Stimulated activated CD4-positive, alpha-beta T cell treated with anti-CD3 and anti-CD28 coated beads, Interleukin-12 subunit alpha, Interleukin-12 subunit beta, amount 100 ng/mL, for 48 hours (primary cell): Measurements from ENCODE around the gene UNC119B.

Source experiments
- DNase-seq, 3 donors: peaks; one replicate each; pipeline ENCODE4 v3.0.0-alpha.2; 2020; ENCODE audit warnings: low read depth in 2 of 3, low spot score in 1 of 3

The UNC119B gene

DNA sequence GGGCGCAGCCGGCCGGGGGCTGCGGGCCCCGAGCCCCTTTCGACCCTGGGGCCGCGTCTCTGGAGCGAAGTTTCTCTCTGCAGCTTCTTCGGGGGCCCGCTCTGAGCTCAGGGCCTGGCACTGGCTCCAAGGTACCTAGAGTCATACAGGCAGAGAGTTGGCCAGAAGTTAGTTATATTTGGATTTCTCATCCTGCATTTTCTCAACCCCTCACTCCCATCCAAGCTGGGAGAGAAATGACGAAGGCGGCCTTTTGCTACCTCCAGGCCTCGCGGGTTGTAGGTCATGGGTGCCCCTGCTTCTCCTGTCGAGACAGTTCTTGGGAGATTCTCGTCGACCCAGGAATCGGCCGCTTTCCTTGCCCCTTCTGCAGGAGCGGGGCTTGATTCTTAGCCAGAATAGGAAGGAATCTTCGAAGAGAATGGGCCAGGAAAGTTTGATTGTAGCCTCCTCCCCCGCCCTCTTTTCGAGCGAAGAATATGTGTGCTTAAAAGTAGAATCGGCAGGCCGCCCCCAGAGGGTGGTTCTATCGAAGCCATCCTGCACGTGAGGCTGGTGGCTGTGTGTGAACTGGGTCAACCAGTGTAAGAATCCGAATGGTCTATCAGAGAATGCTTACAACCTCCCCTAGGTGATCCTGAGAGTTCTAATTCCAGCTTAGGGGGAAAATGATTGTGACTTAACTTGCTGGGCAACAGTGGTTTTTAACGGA lies 22.5 kb upstream of the UNC119B start:
- peak in 1 of 3 donors; percentile 35 for DNase-seq

DNA sequence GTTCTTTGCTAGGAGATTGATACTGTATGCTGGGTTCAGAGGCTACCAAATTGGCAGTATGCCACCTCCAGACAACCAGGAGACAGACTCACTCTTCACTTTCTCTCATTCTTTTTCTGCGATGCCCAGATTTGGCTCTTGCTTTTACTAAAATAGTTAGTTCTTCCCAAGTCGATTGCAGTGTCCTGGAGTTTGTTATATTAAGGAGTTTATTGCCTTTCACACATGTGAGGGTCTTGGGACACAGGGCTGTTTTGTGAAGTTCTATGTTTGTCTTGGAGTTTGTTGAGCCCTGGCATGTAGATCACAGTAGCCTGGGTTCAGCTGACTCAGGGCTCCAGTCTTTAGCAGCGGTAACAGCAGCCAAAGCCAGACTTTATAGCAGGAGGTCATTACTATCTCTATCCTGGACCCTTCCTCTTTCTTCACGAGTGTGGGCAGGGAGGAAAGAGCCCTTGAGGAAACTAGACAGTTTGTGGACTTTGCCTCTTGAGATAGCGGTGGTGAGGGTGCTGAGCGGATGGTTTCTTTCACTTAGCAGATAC lies 21.7 kb upstream of the UNC119B start:
- DNase-seq = no peak

DNA sequence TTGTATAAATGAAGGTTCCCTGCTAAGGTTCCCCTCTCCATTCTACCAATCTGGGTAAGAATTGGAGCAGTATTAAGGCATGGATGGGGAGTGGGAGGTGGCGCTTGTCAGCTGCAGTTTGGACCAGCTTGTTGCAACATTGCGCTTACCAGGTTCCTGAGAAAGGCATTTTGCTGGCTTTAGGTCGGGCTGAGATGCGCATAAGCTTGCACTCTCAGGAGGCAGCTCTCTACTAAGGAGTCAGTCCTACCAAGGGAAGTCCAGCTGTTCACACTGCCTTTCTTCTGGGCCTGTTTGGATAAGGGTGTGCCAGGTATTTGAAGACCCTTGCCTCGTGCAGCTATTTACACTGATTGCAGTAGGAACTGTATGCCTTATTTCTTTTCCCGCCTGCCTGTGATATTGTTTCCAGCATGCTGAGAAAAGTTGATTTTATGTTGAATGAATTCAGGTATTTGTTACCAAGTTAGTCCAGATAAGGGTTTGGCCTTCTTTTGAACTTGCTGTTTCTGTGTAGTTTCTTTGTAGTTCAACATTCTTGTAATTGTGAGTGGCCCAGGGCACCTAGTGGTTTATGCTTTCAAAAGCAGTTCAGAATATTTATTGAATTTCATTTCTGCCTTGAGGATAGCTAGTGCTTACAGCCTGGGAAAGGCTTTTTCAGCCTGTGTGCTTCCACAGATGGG lies 20.7 kb upstream of the UNC119B start:
- no peak for DNase-seq

DNA sequence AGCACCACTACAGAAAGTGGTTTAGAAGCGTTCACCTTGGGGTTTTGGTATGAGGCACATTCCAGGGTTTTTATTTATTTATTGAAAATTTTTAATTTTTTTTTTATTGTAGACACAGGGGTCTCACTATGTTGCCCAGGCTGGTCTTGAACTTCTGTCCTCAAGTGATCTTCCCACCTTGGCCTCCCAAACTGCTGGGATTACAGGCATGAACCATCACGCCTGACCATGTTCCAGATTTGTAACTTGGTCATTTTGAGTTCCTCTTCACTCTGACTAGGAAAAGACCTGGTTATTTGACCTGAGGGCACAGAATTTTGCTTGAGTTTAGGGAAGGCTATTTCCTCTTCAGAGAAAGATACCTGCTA lies 20.2 kb upstream of the UNC119B start:
- no peak for DNase-seq

DNA sequence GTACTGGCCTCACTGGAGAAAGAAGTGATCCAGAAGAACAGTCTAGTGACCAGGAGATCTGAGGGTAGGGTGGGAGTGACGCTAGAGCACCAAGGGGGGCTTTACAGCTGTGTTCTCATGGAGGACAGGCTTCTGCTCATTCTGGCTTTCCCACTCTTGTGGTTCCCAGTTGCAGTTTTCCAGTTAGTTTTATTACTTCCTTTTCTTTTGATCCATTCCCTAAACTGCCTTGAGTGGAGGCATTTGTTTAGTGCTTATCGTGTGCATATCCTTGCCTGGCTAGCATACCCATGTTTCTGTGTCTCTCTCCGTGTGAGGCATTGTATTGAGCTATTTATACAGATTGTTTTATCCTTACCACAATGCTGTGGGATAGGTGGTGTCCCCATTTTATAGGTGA lies 19.3 kb upstream of the UNC119B start:
- no peak for DNase-seq

DNA sequence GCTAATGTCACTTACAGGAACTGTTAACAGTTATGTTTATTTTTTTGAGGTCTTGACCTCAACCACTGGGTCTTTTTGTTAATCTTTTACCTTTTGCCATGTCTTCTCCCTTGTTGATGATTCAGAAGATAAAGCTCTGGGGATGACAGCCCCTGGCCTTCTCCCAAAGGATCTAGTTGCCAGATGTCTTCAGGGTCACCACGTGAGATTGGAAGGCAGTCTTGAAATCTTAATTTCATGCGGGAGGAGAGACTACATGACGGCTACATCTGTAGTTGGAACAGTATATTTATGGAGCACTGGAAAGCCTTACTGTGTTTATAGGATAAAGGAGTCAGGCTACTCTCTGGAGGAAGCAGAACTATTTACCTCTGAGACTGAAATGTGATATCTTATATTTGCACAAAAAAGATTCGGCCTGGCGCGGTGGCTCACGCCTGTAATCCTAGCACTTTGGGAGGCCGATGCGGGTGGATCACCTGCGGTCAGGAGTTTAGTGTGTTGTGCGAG lies 17.7 kb upstream of the UNC119B start:
- no peak for DNase-seq

DNA sequence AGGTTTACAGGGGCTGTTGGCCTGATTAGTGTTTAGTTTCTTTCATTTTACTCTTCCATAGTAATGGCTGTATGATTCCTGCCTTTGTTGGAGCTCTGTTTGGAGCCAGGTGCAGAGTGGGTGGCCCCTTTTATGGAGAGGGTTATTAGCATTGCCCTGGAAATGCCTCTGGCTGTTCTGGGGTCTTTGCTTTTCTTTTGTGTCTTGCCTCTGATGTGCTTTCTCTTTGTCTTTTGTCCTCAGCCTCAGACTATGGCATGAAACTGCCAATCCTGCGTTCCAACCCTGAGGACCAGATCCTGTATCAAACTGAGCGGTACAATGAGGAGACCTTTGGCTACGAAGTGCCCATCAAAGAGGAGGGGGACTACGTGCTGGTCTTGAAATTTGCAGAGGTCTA lies 16.4 kb upstream of the UNC119B start:
- DNase-seq = no peak

DNA sequence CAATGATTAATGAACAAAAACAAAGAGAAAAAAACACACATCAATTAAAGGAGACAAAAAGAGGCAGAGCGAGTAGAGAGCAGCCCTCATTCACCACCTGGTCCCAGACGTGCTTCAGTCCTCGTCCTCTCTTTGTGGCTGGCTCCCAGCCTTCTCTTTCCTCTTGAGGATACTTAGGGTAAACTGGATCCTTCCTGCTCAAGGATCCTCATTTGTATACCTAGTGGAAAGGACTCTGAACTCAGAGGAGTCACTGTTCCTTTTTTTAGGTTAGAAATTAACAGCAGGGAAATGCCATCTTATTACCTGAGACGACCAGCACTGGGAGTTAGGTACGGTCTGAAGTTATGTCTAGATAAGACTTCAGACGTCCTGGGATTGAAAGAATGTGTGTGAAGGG lies 13.6 kb upstream of the UNC119B start:
- no peak for DNase-seq

DNA sequence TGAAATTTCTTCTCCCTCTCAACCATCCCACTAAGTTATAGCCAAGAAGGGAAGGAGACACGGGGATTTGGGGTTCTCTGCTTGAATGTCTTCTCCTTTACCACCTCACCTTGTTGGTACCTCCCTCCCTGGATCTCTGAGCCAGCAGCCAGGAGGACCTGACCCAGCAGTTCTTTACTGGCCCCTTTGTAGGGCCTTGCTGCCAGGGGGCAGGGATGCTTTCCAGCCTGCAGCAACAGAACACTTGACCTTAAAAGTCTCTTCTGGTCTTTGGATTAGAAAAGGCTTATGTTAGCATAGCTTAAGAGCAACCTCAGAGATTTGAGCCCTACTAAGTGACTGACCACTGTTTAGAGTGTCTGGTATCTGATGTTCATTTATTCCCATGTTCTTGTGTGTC lies 12.9 kb upstream of the UNC119B start:
- no peak for DNase-seq

DNA sequence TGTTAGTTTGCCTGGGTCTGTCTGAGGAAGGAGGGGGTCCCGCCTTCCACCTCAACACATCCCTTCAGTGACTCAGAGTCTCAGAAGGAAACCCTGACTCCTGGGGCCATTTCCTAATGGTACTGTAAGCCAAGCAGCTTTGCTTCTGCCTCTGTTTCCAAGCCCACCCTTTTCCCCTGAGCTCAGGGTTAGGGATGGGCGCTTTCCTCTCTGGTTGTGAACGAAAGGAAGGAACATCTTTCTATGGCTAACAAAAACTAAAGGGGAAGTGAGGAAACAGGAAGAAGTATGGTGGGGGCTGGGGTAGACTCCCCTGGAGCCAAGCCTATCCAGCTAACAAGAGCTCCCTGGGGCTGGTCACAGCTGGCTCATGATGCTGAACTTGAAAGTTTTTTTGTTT lies 11.6 kb upstream of the UNC119B start:
- no peak for DNase-seq

DNA sequence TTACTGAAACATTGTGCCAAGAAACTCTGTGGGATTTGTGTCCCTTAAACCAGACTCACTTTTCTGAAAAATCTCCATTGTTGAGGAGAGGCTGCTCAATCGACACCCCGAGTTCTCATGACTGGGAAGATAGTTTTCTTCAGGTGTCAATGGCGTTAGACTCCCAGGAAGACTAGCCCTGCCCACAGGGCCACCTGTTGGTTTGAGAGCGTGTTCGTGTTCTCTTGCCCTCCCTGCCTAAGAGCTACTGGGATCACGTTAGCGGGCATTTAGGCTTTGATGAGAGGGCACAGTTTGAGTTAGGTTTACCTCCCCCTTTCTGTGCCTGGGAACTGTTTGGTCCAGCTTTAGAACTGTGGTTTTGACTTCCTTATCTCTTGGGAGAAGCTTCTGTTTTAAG lies 10.7 kb upstream of the UNC119B start:
- no peak for DNase-seq

DNA sequence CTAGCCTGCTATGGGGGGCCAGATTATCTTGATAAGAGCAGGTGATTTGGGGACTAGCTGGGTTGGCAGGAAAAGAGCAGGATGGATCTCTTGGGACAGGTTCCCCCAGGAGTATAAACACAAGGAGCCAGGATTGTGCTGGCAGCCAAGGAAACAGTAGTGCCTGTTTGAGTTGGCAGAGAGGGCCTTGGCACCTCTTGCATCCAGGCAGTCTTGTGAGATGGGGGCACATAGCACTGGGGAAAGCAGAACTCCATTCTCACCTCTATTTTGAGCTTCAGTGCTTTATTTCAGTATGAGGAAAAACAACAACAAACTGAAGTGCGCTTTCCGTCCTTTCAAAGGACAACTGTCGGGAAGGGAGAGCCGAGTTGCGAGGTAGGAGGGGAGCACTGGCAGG lies 9.4 kb upstream of the UNC119B start:
- no peak for DNase-seq

DNA sequence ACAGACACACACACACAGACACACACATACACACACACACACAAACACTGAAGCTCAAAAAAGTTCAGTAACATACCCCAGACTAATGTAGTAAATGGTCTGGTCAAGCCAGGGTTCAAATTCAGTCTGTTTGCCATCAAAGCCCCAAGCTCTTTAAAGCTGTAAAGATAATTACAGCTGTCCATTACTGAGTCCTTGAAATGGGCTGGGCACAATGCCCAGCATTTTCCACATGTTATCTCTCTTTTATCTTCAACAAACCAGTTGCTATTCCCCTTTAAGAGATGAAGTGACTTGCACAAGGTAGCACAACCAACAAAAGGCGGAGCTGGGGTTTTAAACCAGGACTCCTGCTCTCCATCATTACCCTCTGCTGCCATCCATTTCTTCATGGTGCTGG lies 7.6 kb upstream of the UNC119B start:
- no peak for DNase-seq

DNA sequence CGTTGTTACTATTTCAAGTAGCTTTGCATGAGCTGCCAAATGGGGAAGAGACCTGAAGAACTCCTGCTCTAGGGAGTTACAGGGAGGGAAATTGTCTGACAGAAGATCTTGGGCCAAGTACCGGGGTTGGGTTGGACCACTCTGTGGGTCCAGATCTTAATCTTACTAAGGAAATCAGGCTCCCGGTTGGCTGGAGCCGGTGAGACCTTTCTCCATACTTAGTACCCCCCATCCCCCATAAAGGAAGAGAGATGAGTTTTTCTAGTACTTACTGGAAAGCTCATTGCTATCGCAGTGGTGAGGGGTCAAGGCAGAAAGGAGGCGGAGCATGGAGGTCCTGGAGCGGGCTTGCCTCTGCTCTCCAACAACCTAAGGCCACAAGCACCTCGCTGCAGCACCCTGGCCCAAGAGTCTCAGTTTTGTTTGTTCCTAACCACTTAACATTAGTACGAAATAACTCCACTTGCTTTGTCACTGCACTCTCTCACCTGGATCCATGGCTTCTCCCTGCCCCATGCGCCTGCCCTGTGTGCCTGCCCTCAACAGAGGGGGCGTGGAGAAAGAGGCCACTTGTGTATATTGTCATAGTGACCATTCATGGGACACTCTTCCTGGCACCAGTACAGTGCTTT lies 6.8 kb upstream of the UNC119B start:
- DNase-seq = no peak

DNA sequence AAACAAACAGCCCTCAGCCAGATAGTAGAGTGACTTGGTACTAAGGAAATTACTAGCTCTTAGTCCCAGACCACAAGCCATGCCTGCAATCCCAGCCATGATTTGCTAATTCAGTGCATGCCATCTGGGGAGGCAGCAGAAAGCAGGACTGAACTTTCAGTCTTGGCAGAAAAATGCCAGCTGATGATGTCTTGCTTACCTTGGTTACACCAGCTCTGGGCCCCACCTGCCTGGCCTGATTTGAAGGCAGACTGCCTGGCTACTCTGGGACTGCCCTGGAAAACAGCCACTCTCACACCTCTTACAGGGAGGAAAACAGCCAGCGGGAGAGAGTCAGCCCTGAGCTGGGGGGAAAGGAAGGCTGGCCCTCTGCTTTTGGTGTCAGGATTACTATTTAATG lies 4.6 kb upstream of the UNC119B start:
- no peak for DNase-seq

DNA sequence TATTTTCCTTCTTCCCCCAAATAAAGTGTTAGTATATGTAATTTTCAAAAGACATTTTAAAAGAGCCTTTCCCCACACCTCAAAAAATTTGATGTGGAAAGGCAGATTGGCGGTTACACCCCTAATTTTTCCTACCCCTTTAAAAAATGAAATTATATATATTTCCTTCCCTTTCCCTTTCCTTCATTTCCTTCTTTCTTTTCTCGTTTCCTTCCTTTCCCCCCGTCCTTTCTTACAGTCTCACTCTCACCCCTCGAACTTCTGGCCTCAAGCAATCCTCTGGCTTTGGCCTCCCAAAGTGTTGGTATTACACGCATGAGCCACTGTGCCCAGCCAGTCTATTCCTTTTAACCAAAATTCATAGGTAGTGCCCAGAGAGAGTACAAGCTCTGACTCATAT lies 4.2 kb upstream of the UNC119B start:
- DNase-seq = no peak

DNA sequence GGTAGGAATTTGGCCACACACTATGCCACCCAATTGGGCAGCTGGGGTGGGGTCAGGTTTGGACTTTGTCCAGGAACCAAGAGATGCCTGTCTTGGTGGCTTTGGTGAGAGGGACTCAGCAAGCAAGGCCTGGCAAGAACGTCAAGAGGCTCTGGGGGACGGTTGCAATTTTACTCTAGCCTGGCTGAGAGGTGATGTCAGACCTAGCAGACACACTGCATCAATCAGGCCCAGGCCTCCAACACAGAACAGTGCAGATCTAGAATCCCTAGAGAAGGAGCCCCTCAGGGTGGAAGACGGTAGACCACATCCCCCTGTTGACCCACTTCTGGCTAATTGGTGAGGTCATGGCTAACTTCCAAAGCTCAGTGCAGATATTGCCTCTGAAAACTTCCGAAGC lies 1.6 kb upstream of the UNC119B start:
- no peak for DNase-seq

DNA sequence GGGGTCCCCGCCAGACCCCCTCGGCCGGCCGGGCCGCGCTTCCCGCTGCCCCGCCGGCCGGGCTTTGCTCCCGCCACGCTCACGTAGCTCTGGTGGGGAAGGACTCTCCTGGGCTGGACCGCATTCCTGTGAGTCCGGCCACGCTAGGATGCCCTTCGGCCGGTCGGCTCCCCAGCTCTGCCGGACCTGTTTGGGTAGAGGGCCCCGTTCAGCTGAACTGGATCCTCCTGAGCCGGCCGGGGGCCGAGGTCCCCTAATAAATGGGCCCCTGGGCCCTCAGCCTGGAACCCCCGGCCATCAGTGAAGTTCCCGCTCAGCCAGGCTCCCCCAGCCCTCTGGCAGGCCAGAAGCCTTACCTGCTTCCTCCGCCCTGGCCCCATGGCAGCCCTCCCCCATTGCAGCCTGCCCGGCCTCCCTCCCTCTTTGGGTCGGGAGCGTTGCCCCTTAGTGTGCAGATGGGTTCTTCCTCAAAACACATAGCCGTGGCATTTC lies 593 bp downstream of the UNC119B start:
- peak in 2 of 3 donors; percentile 11 to 17 for DNase-seq

DNA sequence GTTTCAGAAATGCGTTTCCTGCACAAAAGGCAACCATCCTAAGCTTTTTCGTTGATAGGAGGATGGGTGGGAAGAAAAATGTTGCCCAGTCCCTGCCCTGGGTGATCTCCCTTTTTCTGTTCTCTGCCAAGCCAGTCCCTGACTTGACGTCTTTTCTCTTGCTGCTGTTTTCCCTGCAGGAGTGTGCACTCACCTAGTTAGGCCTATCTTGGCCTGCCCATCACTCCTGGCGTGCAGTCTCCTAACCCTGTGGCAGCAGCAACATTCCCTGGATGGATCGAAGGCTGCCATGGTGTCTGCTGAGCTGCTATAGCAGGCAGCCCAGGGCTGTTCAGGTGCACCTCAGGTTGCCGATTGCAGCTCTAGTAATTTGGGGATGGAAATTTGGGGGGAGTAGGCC lies 1.2 kb downstream of the UNC119B start:
- no peak for DNase-seq

DNA sequence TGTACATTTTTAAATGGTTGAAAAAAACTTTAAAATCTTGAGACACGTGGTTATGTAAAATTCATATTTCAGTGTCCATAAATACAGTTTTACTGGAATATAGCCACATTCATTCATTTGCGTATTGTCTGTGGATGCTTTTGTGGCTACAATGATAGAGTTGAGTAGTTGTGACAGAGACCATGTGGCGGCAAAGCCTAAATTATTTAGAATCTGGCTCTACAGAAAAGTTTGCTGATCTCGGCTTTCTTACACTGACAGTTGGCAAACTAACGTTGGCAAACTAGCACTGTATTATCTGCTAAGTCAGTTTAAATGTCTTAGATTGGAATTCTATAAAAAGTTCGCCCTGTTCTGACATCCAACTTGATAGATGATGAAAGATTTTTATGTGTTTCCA lies 2.4 kb downstream of the UNC119B start:
- no peak for DNase-seq

DNA sequence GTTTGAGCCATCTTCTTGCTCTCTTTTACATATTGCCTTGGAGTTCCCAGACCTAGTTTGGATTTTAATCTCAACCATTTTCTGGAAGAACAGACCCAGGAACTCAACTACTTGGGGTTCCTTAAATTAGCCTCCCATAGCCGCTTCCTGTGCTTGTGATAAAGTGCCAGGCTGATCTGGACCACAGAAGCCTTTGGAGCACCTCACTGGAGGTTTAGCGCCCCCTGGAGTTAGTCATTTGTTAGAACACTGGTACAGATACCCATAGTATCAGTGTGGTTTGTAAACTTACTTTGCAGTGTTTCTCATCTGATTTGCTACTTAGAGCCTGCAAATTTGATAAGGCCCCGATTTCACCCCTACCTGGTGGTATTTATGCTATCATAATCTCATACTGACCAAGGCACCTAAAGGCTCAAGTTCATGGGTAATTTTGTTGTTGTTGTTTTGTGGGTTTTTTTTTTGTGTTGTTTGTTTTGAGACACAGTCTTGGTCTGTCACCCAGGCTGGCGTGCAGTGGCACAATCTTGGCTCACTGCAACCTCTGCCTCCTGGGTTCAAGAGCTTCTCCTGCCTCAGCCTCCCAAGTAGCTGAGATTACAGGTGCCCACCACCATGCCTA lies 3.7 kb downstream of the UNC119B start:
- DNase-seq = peak; percentile 48 to 89 (median 54)

DNA sequence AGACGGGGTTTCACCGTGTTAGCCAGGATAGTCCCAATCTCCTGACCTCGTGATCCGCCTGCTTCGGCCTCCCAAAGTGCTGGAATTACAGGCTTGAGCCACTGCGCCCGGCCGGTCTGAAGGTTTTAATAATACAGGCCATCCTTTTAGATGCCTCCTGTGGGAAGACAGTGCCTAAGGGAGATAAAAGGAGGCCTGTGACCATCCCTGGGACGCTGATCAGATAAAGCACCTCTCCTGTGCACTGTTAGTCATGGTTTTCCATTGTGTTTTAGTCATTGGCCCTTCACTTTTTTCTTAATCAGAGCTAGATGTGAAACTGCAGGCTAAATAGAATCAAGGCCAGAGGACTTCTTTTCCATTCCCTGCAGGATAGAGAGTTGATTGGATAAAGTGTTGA lies 7.8 kb downstream of the UNC119B start:
- DNase-seq = no peak
